ENCODE results near the gene GPATCH2L.

GRCh38 chr14:76257111-76257803, 105.5 kb downstream of the GPATCH2L start:
- TF ChIP-seq CTCF (IDR thresholded peaks at IDR 0.05) (no peak), POLR2A (IDR thresholded peaks at IDR 0.05) (no peak), EP300 (IDR thresholded peaks at IDR 0.05) (no peak)
